A172 (cell line): ENCODE measurements around the gene HHIPL2. TPM values are rescaled to one million over a fixed set of nuclear protein-coding genes. Genes with fewer than 3 reads are reported as not detected.

Source experiments
- DNase-seq: peaks from one replicate; pipeline ENCODE4 v3.0.0-alpha.2; 2015; ENCODE audit warnings: low spot score
- total RNA-seq: library from RNA; depleted of rRNA; stranded (reverse); fragments of >200 nt; shearing (Covaris generic); gene quantifications from 2 replicates; pipeline ENCODE4 v1.2.3, GENCODE V29; 2014; rRNA removed

HHIPL2 gene
- 5.8 and 10.4 TPM in 2 replicates for total RNA-seq

- DNase-seq, result peak; percentile 43
These were observed at the start of gene HHIPL2 for GRCh38 chr1:222547944-222548671. TSS of gene HHIPL2 (minus strand) at chr1:222548104. CDS start at chr1:222548044, 60 bp downstream.

- no peak for DNase-seq
These were observed 48.8 kb upstream of the HHIPL2 start for GRCh38 chr1:222596696-222597095.

DNA sequence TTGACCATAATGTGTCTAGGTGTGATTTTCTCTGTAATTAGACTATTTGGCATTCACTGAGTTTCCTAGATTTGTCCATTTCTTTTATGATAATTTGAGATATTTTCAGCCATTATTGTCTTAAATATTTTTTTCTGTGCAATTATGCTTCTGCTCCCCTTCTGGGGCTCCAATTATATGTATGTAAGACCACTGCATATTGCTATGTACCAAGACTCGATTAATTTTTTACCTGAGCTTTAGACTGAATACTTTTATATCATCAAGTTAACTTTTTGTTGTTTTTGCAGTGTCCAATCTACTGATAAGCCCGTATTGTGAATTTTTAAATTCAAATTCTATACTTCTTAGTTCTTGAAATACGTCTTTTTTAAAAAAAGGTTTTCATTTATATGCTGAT, 46.9 kb upstream of the HHIPL2 start:
- no peak for DNase-seq

DNA sequence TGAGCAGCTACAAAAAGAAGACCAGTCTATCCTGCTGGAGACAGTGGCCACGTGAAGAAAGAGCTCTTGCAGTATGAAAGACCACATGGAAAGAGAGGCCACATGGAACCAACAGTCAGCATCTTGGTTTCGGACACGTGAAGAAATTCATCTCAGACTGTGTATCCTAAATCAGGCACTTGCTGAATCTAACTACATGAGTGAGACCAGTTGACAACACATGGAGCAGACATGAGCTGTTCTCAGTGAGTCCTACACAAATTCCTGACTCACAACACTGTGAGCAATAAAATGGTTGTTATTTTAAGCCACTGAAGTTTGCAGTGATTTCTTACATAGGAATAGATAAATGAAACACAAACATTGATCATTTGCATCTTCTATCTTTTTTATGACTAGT, 44.3 kb upstream of the HHIPL2 start:
- no peak for DNase-seq

- DNase-seq, result peak; percentile 85
These were observed 41.8 kb upstream of the HHIPL2 start, which contains the start of gene TAF1A for GRCh38 chr1:222589462-222590302. TSS of gene TAF1A (minus strand) at chr1:222589933.

- DNase-seq, result no peak
These were observed 40.2 kb upstream of the HHIPL2 start for GRCh38 chr1:222588135-222588534.

DNA sequence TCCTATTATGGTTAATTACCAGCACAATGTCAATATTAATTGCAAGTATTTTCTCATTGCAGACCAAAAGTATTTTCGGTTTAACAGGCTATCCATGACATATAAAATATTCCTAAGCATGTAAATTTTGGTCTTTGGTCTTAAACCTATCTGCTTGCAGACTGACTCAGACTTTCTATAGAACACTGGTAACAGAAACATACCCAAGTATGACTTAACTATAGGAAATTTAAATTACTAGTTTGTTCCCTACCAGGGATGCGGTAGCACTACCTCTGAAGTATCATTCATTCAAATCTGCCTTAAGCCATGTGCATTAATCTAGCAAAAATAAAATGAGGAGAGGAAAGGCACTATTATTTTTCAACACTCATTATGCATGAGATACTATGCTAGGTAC, 38.9 kb upstream of the HHIPL2 start:
- DNase-seq, result no peak

DNA sequence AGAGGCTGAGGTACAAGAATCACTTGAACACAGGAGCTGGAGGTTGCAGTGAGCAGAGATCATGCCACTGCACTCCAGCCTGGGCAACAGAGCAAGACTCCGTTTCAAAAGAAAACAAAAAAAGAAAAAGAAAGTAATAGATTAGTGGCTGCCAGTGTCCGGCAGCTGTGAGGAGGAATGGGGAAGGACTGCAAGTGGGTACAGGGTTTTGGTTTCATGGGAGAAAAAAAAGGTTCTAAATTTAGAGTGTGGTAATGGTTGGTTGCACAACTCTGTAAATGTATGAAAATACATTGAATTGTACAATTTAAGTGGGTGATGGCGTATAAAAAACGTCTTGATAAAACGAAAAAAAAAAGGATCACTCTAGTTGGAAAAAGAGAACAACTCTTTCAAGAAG, 35.2 kb upstream of the HHIPL2 start:
- no peak for DNase-seq

DNA sequence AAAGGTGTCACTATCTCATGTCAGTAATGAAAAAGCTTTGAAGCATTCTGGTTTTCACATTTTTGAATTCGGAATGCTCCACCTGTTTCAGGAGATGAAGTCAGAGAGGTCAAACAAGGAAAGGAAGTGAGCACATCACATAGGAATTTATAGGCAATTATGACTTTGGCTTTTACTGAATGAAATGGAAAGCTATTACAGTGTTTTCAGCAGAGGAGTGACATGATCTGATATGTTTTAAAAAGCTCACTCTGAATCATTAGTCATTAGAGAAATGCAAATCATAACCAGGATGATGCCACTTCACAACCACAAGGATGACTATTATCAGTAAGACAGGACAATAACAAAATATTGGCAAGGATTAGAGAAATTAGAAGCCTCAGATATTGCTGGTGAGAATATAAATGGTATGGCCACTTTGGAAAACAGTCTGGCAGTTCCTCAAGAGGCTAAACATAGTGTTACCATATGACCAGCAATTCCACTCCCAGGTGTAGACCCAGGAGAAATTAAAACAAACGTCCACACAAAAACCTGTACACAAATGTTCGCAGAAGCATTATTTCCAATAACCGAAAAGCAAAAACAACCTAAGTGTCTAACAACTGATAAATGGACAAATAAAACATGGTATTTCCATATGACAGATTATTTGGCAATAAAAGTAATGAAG, 34.3 kb upstream of the HHIPL2 start:
- DNase-seq, result peak; percentile 89

DNA sequence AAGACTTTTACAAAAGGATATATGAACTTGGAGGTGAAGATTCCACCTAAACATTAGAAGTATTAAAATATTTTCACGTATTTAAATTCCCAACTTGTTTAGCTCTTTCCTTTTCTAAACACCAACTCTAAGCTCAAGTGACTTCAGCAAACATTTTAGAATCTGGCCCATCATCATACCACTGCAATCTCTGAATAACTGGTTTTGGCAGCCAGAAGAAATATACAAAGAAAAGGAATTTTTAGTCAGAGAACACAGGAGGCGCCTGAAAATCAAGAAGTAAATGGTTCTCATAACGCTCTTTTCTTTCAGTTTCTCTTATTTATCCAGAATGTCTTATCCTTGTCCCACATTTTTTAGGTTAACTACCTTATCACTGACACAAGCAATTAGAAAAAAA, 31.4 kb upstream of the HHIPL2 start:
- no peak for DNase-seq

DNA sequence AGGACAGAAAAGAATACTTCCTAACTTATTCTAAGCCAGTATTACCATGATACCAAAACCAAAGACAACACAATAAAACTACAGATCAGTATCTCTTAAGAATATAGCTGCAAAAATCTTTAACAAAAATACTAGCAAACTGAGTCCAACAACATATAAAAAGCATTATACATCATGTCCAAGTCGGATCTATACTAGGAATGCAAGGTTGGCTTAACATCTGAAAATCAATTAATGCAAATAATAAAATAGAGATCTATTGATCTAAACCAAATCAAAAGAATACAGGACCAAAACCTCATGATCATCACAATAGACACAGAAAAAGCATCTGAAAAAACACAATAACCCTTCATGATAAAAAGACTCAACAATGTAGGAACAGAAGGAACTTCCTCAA, 22.9 kb upstream of the HHIPL2 start:
- DNase-seq, result no peak

DNA sequence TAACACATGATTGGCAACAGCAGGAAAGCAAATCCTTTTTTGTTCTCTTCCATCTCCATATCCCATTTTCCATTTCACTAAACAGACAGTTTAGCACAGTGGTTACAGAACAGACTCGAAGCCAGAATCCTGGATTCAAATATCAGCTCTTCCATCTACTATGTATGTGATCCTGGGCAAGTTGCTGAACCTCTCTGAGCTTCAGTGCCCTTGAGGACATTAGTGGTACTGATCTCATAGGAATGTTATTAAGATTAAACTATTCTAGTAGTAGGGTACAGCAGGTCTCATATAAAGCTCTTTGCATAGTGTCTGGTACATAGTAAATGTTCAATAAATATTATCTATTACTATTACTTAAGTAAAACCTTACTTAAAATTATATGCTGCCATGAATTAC, 13.8 kb upstream of the HHIPL2 start:
- DNase-seq, result no peak

GRCh38 chr1:222557574-222557973, 9.7 kb upstream of the HHIPL2 start:
- DNase-seq, result no peak

- no peak for DNase-seq
These were observed 9.2 kb upstream of the HHIPL2 start for GRCh38 chr1:222557148-222557547.

DNA sequence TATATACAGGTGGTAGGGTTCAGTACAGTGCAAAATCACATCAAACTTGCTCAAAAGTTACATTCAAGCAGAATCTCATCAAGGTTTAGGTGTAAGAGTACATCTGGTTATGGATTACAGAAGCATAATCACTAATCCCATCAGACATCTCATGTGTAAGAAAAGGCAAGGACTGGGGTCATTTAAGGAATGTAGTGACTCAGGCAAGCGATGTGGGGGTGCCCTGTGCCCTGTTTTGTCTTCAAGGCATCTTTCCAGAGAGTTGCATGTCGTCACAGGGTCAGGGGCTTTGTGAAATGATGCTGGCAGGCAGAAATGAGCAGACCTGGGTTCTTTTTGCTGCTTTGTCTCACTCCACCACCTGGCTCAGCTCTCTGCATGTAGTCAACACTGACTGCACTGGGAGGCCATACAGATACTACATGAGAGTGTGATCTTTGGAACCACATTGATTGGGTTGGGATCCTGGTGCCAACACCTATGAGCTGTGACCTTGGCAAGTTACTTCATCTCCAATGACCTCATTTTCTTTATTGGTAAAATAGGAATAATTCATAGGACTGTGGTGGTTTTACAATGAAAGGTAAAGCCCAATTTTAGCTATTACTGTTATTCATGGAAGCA, 8.2 kb upstream of the HHIPL2 start:
- DNase-seq, result no peak

GRCh38 chr1:222554177-222554576, 6.3 kb upstream of the HHIPL2 start:
- DNase-seq, result no peak

- DNase-seq, result no peak
These were observed 5.0 kb upstream of the HHIPL2 start for GRCh38 chr1:222552882-222553281.

DNA sequence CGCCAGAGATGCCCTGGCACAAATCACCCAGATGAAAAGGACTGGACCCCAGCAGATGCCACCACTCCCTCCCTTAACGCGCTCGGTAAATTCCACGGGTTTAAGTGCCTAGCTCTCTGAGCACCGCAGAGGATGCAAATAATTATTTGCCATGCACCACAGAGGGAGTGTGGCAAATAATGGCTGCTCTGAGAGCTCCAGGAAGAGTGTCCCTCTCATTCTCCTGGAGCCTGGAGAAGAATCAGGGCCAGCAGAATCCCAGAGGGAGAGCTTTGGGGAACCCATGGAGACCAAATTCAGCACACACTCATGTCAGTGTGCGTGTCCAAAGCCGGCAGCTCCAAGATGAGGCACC, 667 bp downstream of the HHIPL2 start:
- DNase-seq, result peak; percentile 2

- DNase-seq, result peak; percentile 90
These were observed 1.2 kb downstream of the HHIPL2 start for GRCh38 chr1:222546548-222547259.

DNA sequence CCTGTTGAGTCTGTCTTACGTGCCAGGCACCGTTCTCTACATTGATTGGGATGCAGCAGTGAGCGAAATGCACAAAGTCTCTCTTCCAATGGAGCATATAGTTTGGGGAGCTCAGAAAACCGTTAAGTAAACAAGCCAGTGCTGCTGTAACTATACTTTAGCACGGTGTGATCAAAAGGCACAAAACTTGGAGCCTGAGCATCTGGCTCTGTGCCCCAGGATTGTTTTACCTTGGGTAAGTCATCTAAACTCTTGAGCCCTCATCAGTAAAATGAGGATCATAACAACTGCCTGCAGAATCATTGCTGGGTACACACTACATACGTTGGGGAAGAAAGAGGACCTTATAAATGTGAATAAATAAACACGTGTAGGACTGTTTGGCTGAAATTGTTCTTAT, 1.8 kb downstream of the HHIPL2 start:
- no peak for DNase-seq

DNA sequence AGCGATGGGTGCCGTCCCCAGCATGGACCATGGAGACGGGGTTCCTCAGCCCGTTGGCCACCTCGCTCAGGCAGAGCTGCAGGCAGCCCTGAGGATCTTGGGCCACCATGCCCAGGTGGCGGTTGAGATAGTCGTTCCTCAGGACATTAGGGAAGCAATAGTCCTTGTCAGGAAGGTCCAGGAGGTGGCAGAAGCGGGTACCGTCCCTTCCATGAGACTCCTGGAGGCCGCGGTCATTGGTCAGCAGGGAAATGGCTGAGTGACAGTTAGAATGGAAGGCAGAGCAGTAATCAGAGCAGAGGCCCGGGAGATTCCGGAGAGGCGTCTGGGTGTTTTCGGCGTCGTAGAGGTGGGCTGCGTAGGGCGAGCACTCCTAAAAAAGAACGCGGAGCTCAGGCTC, 4.1 kb downstream of the HHIPL2 start:
- no peak for DNase-seq
